ENCODE results near the gene TTLL3.
A peak's percentile ranks its signal among the peaks of the same experiment; 100 is the strongest.

The TTLL3 gene

DNA sequence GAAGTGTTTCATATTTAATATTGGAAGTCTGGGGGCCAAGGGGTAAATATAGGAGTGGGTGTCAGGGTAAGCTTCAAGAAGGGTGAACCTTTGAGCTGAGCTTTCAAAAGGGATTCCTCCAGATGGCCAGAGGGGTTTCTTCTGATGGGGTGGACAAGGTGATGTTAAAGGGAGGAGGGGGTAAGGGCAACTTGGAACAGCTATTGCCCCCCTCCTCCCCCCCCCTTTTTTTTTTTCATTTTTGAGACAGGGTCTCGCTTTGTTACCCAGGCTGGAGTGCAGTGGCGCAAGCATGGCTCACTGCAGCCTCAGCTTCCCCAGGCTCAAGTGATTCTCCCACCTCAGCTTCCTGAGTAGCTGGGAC is 2.1 kb upstream of the TTLL3 start:
- no peak for DNase-seq

GRCh38 chr3:9808345-9809037 is 1.6 kb upstream of the TTLL3 start:
- peak; percentile 66 for DNase-seq

- no peak for DNase-seq
These were observed 835 bp upstream of the TTLL3 start for GRCh38 chr3:9809239-9809614.

GRCh38 chr3:9810433-9810770 is 340 bp downstream of the TTLL3 start:
- no peak for DNase-seq

- DNase-seq, result no peak
These were observed 784 bp downstream of the TTLL3 start for GRCh38 chr3:9810846-9811245.

GRCh38 chr3:9812870-9813483 is 2.9 kb downstream of the TTLL3 start:
- no peak for DNase-seq

DNA sequence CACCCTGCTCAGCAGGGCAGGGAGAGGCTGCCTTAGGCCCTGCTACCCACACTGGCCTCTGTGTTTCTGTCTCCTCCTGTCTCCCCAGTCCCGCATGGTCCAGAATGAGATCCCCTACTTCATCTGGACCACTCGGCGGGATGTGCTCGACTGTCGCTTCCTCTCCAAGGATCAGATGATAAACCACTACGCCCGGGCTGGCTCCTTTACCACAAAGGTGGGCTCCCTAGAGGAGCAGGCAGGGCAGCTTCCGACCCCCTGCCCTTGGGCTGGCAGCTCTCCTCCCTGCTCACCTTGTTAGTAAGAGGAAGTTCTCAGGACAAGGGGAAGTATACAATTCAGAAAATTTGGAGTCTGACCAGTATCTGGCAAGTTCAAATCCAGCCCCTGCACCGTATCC is 5.9 kb downstream of the TTLL3 start:
- no peak for DNase-seq

DNA sequence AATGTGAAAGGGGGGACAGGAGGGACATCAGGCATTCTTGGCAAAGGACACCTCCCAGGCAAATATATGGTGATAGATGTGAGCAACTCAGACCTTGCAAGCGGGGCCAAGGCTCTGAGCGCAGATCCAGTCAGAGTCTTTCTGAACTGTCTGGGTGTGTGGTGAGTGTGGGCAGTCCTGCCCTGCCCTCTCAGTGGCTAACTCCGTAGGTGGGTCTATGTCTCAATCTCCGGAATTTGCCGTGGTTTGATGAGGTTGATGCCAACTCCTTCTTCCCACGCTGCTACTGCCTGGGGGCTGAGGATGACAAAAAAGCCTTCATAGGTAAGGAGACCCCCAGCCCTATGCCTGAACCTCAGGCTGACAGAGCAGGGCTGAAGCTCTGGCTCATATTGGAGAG is 7.4 kb downstream of the TTLL3 start:
- no peak for DNase-seq

DNA sequence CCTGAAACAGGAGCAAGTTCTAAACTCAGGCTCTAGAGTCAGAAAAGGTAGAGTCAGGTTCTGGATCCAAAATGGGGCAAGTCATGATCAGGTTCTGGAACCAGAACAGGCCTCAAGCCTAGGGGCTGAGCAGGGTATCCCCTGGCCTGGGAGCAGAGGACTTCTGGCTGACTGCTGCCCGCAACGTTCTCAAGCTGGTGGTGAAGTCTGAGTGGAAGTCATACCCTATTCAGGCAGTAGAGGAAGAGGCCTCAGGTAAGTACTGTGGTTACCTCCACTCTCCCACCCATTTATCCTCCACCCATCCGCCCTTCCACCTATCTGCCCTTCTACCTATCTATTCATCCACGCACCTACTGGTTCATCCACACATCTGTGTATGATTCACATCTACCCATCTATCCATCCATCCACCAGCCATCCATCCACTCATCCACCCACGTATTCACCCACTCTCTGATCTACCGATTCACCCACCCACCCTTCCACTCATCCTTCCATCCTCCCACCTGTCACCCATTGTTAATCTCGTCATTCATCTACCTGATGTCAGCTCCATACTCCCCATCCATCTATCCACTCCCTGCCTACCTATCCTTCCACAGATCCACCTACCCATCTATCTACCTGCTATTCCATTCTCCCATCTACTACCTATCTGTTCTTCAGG is 8.7 kb downstream of the TTLL3 start:
- no peak for DNase-seq

DNA sequence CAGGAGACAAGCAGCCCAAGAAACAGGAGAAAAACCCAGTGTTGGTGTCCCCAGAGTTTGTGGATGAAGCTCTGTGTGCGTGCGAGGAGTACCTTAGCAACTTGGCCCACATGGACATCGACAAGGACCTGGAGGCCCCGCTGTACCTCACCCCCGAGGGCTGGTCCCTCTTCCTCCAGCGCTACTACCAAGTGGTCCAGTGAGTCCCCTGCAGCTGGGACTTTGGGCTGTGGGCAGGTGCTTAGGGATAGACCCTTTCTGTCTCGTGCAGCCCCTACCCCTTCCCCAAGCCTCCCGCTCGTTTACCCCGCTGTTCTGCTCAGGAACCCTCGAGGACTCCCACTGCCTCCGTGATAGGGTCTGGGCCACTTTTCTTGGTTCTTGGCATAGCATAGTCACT is 10.5 kb downstream of the TTLL3 start:
- DNase-seq, result no peak

GRCh38 chr3:9820946-9821345 is 10.9 kb downstream of the TTLL3 start:
- no peak for DNase-seq

- no peak for DNase-seq
These were observed 15.5 kb downstream of the TTLL3 start for GRCh38 chr3:9825451-9826040.

GRCh38 chr3:9826815-9827573 is 16.9 kb downstream of the TTLL3 start:
- peak; percentile 41 for DNase-seq

DNA sequence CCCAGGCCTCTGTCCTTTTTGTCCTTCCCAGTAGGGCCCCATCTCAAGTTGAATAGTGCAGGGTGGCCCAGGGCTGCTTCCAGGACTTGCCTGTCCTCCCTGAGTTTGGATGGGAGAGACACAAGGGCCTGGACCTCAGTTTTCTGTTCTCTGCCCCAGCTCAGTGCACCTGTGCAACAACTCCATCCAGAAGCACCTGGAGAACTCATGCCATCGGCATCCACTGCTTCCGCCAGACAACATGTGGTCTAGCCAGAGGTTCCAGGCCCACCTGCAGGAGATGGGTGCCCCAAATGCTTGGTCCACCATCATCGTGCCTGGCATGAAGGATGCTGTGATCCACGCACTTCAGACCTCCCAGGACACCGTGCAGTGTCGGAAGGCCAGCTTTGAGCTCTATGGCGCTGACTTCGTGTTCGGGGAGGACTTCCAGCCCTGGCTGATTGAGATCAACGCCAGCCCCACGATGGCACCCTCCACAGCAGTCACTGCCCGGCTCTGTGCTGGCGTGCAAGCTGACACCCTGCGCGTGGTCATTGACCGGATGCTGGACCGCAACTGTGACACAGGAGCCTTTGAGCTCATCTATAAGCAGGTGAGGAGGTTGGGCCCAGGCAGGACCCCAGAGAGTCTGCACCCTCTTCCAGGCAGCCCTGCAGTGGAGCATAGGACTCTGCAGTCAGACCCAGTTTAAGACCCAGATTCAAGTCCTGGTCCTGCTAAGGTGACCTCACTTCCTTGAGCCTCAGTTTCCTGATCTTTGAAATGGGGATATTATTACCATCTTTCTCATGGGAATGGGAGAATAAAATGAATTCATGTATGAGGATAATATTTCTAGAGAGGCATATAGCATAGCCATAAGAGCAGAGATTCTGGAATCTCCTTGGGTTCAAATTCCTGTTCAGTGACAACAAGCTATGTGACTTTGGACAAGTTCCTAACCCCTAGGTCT is 19.0 kb downstream of the TTLL3 start:
- DNase-seq, result no peak

DNA sequence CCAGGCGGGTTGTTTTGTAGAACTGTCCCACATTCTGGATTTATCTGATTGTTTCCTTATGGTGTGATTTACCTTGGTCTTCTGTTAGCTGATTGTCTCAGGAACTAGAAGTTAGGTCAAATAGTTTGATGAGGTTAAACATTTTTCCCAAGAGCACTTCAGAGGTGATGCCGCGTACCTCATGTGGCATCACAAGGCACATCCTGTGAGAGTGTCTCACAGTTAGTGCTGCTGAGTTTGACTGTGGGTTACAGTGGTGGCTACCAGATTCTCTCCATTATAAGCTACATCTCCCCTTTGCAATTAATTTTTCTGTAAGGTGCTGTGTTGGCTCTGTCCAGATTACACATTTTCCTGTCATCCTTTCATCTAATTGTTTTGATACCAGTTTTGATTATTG is 21.2 kb downstream of the TTLL3 start:
- DNase-seq, result no peak

DNA sequence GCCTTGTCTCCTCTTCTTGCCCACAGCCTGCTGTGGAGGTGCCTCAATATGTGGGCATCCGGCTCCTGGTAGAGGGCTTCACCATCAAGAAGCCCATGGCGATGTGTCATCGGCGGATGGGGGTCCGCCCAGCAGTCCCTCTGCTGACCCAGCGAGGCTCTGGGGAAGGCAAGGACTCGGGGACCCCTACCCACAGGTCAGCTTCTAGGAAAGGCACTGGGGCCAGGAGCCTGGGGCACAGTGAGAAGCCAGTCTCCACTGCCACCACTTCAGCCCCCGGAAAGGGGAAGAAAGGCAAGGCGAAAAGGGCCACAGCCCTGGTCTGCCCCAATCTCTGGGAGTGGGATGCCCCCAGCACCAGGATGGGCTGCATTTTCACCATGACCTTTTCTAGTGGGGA is 23.0 kb downstream of the TTLL3 start:
- DNase-seq, result no peak

DNA sequence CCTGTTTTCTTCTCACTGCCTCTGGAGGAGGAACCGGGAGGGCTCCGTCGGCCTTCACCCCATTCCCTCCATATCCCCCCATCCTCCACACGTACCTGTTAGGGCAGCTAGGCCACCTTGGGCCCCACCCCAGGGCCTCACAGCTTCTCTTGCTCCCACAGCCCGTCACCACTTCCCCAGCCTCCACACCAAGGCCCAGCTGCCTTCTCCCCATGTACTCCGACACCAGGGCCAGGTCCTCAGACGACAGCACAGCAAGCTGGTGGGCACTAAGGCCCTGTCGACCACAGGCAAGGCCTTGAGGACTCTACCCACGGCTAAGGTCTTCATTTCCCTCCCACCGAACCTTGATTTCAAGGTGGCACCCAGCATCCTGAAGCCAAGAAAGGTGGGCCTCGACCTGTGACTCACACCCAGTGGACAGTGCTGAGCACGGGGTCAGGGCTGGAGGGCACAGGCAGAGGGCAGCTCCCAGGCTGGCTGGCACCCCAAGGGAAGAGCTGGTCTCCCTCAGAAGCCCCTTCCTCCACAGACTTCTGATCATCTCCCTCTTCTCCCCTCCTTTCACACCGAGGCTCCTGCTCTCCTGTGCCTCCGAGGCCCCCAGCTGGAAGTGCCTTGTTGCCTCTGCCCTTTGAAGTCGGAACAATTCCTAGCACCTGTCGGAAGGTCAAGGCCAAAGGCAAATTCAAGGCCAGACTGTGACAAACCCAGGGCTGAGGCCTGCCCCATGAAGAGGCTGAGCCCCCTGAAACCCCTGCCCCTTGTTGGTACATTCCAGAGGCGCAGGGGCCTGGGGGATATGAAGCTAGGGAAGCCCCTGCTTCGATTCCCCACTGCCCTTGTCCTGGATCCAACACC is 24.7 kb downstream of the TTLL3 start:
- DNase-seq, result no peak

- DNase-seq, result no peak
These were observed 27.9 kb downstream of the TTLL3 start for GRCh38 chr3:9837701-9838582.

DNA sequence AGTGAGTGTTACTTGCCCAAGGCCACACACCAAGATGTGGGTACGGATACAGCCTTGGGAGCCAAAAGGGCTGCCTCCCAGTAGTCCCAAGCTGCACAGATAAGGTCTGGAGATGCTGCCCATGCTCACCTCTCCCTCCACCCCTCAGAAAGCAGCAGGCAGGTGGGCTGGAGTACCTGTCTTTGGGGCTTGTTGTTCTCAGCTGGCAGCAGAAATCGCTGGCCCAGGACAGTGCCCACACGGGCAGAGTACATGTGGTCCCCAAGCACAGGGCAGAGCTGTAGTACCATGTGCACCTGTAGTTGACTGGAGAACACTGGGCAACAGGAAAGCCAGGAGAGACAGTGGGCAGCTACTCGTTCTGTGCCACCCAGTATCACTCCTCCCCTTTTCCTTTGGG is 28.8 kb downstream of the TTLL3 start:
- DNase-seq, result no peak

GRCh38 chr3:9841015-9841414 is 31.0 kb downstream of the TTLL3 start:
- DNase-seq, result no peak

All from activated CD4-positive, alpha-beta T cell treated with anti-CD3 and anti-CD28 coated beads, Interleukin-2, amount 50 U/mL, for 16 hours (primary cell).